PC-3 (cell line): Measurements from ENCODE around the gene KCNS3. TPM values are rescaled to one million over a fixed set of nuclear protein-coding genes. Genes with fewer than 3 reads are reported as not detected.

Experiments used
- ATAC-seq: fragments of 200-7000 bp; cut with Tn5 transposase; 2 replicates; pipeline ENCODE4 v1.9.1; 2020; ENCODE audit warnings: mild to moderate bottlenecking, moderate library complexity
- BruUV-seq: library from RNA; stranded (reverse); fragments of 400-500 nt; replicated peaks from 2 replicates; lab custom pipeline; 2021; lab: Mats Ljungman, UMichigan
- CTCF ChIA-PET: fragments of 300-600 bp; sonication (Branson Sonifier 250); formaldehyde crosslinking; loops from one replicate; lab custom pipeline; 2022; ENCODE audit warnings: antibody characterized with exemption; lab: Charles Lee
- POLR2A ChIA-PET: fragments of 300-600 bp; sonication (Branson Sonifier 250); formaldehyde crosslinking; loops from one replicate; lab custom pipeline; 2022; ENCODE audit warnings: antibody characterized with exemption; ENCODE audit not compliant: unreplicated experiment; lab: Charles Lee
- DNase-seq: peaks from one replicate; pipeline ENCODE4 v3.0.0-alpha.2; 2015
- H2AFZ ChIP-seq: fragments of 300-600 bp; sonication (generic); 2 replicates; pipeline ENCODE4 v1.6.0; 2016; ENCODE audit warnings: antibody characterized with exemption, low read length
- H3F3A ChIP-seq: fragments of 300-600 bp; sonication (generic); one replicate; pipeline ENCODE4 v1.6.0; 2017; ENCODE audit warnings: antibody characterized with exemption, low read length, control low read depth, mild to moderate bottlenecking; ENCODE audit not compliant: unreplicated experiment
- H3K27ac ChIP-seq: fragments of 300-600 bp; sonication (generic); 2 replicates; pipeline ENCODE4 v1.5.1; 2016; ENCODE audit warnings: mild to moderate bottlenecking, low read length
- H3K27me3 ChIP-seq: fragments of 300-600 bp; sonication (generic); 2 replicates; pipeline ENCODE4 v1.6.1; 2016; ENCODE audit warnings: low read length, mixed read lengths
- H3K36me3 ChIP-seq: fragments of 300-600 bp; sonication (generic); 2 replicates; pipeline ENCODE4 v1.6.1; 2016; ENCODE audit warnings: low read depth, mixed run types, low read length, mixed read lengths
- H3K4me1 ChIP-seq: fragments of 300-600 bp; sonication (generic); 2 replicates; pipeline ENCODE4 v1.5.1; 2016; ENCODE audit warnings: low read length; ENCODE audit not compliant: insufficient read depth
- H3K4me2 ChIP-seq: fragments of 300-600 bp; sonication (generic); 2 replicates; pipeline ENCODE4 v1.6.0; 2016; ENCODE audit warnings: low read length
- H3K4me3 ChIP-seq: fragments of 300-600 bp; sonication (generic); 2 replicates; pipeline ENCODE4 v1.5.1; 2016; ENCODE audit warnings: mild to moderate bottlenecking, low read length, mixed read lengths
- H3K79me2 ChIP-seq: fragments of 300-600 bp; sonication (generic); 2 replicates; pipeline ENCODE4 v1.6.1; 2017; ENCODE audit warnings: low read length, mixed read lengths
- H3K9ac ChIP-seq: fragments of 300-600 bp; sonication (generic); 2 replicates; pipeline ENCODE4 v1.6.0; 2016; ENCODE audit warnings: mild to moderate bottlenecking, low read length
- H3K9me2 ChIP-seq: fragments of 300-600 bp; sonication (generic); replicated peaks from 2 replicates; pipeline ENCODE4 v1.6.1; 2016; ENCODE audit warnings: mixed run types, low read length, mixed read lengths
- H3K9me3 ChIP-seq: fragments of 300-600 bp; sonication (generic); 2 replicates; pipeline ENCODE4 v1.6.1; 2016; ENCODE audit warnings: low read length, mixed read lengths
- H4K20me1 ChIP-seq: fragments of 300-600 bp; sonication (generic); 2 replicates; pipeline ENCODE4 v1.6.1; 2016; ENCODE audit warnings: low read length, mixed read lengths
- EZH2 ChIP-seq: fragments of 300-600 bp; sonication (generic); IDR thresholded peaks from one replicate; pipeline ENCODE4 v1.6.1; 2017; ENCODE audit warnings: antibody characterized with exemption, mild to moderate bottlenecking, low read length; ENCODE audit not compliant: unreplicated experiment
- EZH2phosphoT487 ChIP-seq: fragments of 300-600 bp; sonication (generic); IDR thresholded peaks from 2 replicates; pipeline ENCODE4 v1.6.1; 2018; ENCODE audit warnings: mild to moderate bottlenecking, antibody characterized with exemption, low read length, borderline replicate concordance
- intact Hi-C: fragments of 100-400 bp; cut with micrococcal nuclease; formaldehyde crosslinking; loops from 2 replicates; pipeline ENCODE4 v1.9.0; 2023
- total RNA-seq: library from RNA; depleted of rRNA; stranded (reverse); fragments of >200 nt; gene quantifications from 2 replicates; pipeline ENCODE4 v1.2.3, GENCODE V29; 2014
- TF ChIP-seq, protein P1 (sequence below): fragments of 300-600 bp; sonication (generic); conservative IDR thresholded peaks from 2 replicates; pipeline ENCODE4 v1.5.1; 2017; ENCODE audit warnings: antibody characterized with exemption, low read depth, mild to moderate bottlenecking, low read length

Gene KCNS3
- total RNA-seq, 1 experiment from 2014 or later = 5.8 TPM

GRCh38 chr2:17876590-17876989 is 1.9 kb upstream of the KCNS3 start:
- H3K27ac ChIP-seq = no peak overlapping the region
- ATAC-seq = no peak

DNA sequence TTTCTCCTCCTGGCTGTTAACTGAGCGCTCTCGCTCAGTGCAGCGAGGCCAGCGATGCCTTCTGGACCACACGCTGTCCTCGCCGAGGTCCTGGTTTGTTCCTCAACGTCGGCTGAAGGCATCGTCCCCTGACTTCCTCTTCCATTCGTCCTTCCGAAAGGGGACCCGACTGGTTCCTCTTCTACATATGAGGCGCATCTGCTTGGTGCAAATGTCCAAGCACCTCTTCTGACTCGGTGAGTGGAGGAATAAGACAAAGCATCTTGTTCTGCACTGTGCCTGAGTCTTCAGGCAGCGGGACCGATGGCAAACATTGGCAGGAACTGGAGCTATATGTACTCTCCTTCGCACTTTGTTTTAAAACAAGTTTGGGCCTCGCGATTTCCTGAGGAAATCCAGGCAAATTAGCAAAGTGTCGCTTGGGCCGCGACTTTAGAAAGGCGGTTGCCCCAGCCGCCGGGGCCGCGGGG is 621 bp upstream of the KCNS3 start:
- DNase-seq (no peak), ATAC-seq (no peak)
- H3K4me2 ChIP-seq = peak overlapping the region; percentile 81
- CTCF ChIA-PET = no interaction called here
- no peaks in the 10 kb centered on the region for H3F3A ChIP-seq
- H3K9ac ChIP-seq = no peak overlapping the region
- H3K27ac ChIP-seq = no peak overlapping the region
- H3K36me3 ChIP-seq = no peaks in the 10 kb centered on the region
- no peaks in the 10 kb centered on the region for H3K4me1 ChIP-seq
- no TSS peak for BruUV-seq
- H3K9me2 ChIP-seq = no peaks in the 10 kb centered on the region
- no peaks in the 10 kb centered on the region for H3K79me2 ChIP-seq
- TF ChIP-seq EZH2 (no peak), EZH2phosphoT487 (no peak)
- TF ChIP-seq, protein P1, sequence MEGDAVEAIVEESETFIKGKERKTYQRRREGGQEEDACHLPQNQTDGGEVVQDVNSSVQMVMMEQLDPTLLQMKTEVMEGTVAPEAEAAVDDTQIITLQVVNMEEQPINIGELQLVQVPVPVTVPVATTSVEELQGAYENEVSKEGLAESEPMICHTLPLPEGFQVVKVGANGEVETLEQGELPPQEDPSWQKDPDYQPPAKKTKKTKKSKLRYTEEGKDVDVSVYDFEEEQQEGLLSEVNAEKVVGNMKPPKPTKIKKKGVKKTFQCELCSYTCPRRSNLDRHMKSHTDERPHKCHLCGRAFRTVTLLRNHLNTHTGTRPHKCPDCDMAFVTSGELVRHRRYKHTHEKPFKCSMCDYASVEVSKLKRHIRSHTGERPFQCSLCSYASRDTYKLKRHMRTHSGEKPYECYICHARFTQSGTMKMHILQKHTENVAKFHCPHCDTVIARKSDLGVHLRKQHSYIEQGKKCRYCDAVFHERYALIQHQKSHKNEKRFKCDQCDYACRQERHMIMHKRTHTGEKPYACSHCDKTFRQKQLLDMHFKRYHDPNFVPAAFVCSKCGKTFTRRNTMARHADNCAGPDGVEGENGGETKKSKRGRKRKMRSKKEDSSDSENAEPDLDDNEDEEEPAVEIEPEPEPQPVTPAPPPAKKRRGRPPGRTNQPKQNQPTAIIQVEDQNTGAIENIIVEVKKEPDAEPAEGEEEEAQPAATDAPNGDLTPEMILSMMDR = no peak
- H3K27me3 ChIP-seq = peaks cover 71% of the 10 kb centered on the region
- POLR2A ChIA-PET = no interaction called here
- intact Hi-C loops = no loop called here
- H2AFZ ChIP-seq = peak overlapping the region; percentile 77
- H3K4me3 ChIP-seq = peak overlapping the region; percentile 64
- H4K20me1 ChIP-seq = no peaks in the 10 kb centered on the region
- no peaks in the 10 kb centered on the region for H3K9me3 ChIP-seq

More at GRCh38 chr2:17876590-17876989, 1.9 kb upstream of the KCNS3 start:
- no peaks in the 10 kb centered on the region for H3K79me2 ChIP-seq
- no peaks in the 10 kb centered on the region for H4K20me1 ChIP-seq
- H3K4me1 ChIP-seq = no peaks in the 10 kb centered on the region
- H3K4me3 ChIP-seq = no peak overlapping the region
- H3K9me3 ChIP-seq = no peaks in the 10 kb centered on the region
- TF ChIP-seq EZH2 (no peak), EZH2phosphoT487 (no peak)
- TF ChIP-seq, protein P1 = no peak
- H3K4me2 ChIP-seq = no peak overlapping the region
- no peak for DNase-seq
- no peaks in the 10 kb centered on the region for H3F3A ChIP-seq
- ChIA-PET CTCF (no interaction called here), POLR2A (no interaction called here)
- no TSS peak for BruUV-seq
- H2AFZ ChIP-seq = no peak overlapping the region
- no peaks in the 10 kb centered on the region for H3K9me2 ChIP-seq
- peaks cover 74% of the 10 kb centered on the region for H3K27me3 ChIP-seq
- H3K36me3 ChIP-seq = no peaks in the 10 kb centered on the region
- intact Hi-C loops = no loop called here
- no peak overlapping the region for H3K9ac ChIP-seq

- ATAC-seq (peak; percentile 45), DNase-seq (peak; percentile 68)
- H4K20me1 ChIP-seq = no peaks in the 10 kb centered on the region
- intact Hi-C loops = no loop called here
- ChIA-PET POLR2A (no interaction called here), CTCF (no interaction called here)
- no peaks in the 10 kb centered on the region for H3K9me3 ChIP-seq
- no peak overlapping the region for H3K9ac ChIP-seq
- H2AFZ ChIP-seq = peak overlapping the region; percentile 97
- H3K79me2 ChIP-seq = no peaks in the 10 kb centered on the region
- peak overlapping the region; percentile 94 for H3K4me2 ChIP-seq
- TF ChIP-seq EZH2phosphoT487 (no peak), EZH2 (peak; percentile 59)
- TF ChIP-seq, protein P1 = peak; percentile 36; the same call in 1 of the 2 replicates
- no peaks in the 10 kb centered on the region for H3K36me3 ChIP-seq
- H3K27me3 ChIP-seq = peaks cover 63% of the 10 kb centered on the region
- H3K4me1 ChIP-seq = no peaks in the 10 kb centered on the region
- peak overlapping the region; percentile 76 for H3K4me3 ChIP-seq
- H3K27ac ChIP-seq = no peak overlapping the region
- H3F3A ChIP-seq = no peaks in the 10 kb centered on the region
- no peaks in the 10 kb centered on the region for H3K9me2 ChIP-seq
- no TSS peak for BruUV-seq
Measured at GRCh38 chr2:17879137-17879912, 858 bp downstream of the KCNS3 start.
